Endothelial cell (in vitro differentiated cells): ENCODE results near the gene OTUD7B. TPM values are rescaled to one million over a fixed set of nuclear protein-coding genes. Genes with fewer than 3 reads are reported as not detected.

ENCODE experiments used
- DNase-seq: peaks from one replicate; pipeline ENCODE4 v3.0.0; 2021; ENCODE audit warnings: low spot score
- H3K27ac Mint-ChIP-seq: one replicate; pipeline ENCODE4 v1.8.0; 2021; ENCODE audit warnings: mixed read lengths, inconsistent platforms; ENCODE audit not compliant: unreplicated experiment
- H3K27me3 Mint-ChIP-seq: one replicate; pipeline ENCODE4 v1.8.0; 2021; ENCODE audit warnings: mild to moderate bottlenecking, moderate library complexity, mixed read lengths, inconsistent platforms; ENCODE audit not compliant: unreplicated experiment
- H3K36me3 Mint-ChIP-seq: one replicate; pipeline ENCODE4 v1.8.0; 2021; ENCODE audit warnings: mild to moderate bottlenecking, low read depth, mixed read lengths, inconsistent platforms; ENCODE audit not compliant: unreplicated experiment
- H3K4me1 Mint-ChIP-seq: one replicate; pipeline ENCODE4 v1.8.0; 2021; ENCODE audit warnings: mild to moderate bottlenecking, mixed read lengths, inconsistent platforms; ENCODE audit not compliant: unreplicated experiment
- H3K4me3 Mint-ChIP-seq: one replicate; pipeline ENCODE4 v1.8.0; 2021; ENCODE audit warnings: mild to moderate bottlenecking, mixed read lengths, inconsistent platforms; ENCODE audit not compliant: unreplicated experiment
- H3K9me3 Mint-ChIP-seq: one replicate; pipeline ENCODE4 v1.8.0; 2021; ENCODE audit warnings: mixed read lengths, inconsistent platforms; ENCODE audit not compliant: unreplicated experiment
- CTCF ChIP-seq: fragments of 200-600 bp; sonication (generic); IDR thresholded peaks from one replicate; pipeline ENCODE4 v1.5.0; 2021; ENCODE audit warnings: antibody characterized with exemption; ENCODE audit not compliant: unreplicated experiment
- total RNA-seq: library from RNA; stranded (reverse); fragmentation: NEBNext Ultra II Directional; extraction: Animal tissue kit (Norgen Biotek cat#: 25700); gene quantifications from one replicate; pipeline ENCODE4 v1.2.1, GENCODE V29; 2021; ENCODE audit not compliant: unreplicated experiment

The OTUD7B gene
- total RNA-seq, 1 donor from 2014 or later: 20.4 TPM

- Mint-ChIP-seq H3K9me3 (no peaks in the 10 kb centered on the region), H3K4me1 (peaks cover 2% of the 10 kb centered on the region), H3K4me3 (no peak overlapping the region), H3K27ac (no peak overlapping the region), H3K36me3 (peaks cover 18% of the 10 kb centered on the region), H3K27me3 (peaks cover 1% of the 10 kb centered on the region)
- no peak for DNase-seq
- no peak for TF ChIP-seq CTCF
These were observed 42.9 kb downstream of the OTUD7B start for GRCh38 chr1:149967646-149968045.

GRCh38 chr1:149967041-149967440 is 43.5 kb downstream of the OTUD7B start:
- Mint-ChIP-seq H3K9me3 (no peaks in the 10 kb centered on the region), H3K27ac (peak overlapping the region; percentile 20), H3K27me3 (peaks cover 1% of the 10 kb centered on the region), H3K4me3 (no peak overlapping the region), H3K4me1 (peaks cover 8% of the 10 kb centered on the region), H3K36me3 (peaks cover 17% of the 10 kb centered on the region)
- DNase-seq: no peak
- no peak for TF ChIP-seq CTCF

DNA sequence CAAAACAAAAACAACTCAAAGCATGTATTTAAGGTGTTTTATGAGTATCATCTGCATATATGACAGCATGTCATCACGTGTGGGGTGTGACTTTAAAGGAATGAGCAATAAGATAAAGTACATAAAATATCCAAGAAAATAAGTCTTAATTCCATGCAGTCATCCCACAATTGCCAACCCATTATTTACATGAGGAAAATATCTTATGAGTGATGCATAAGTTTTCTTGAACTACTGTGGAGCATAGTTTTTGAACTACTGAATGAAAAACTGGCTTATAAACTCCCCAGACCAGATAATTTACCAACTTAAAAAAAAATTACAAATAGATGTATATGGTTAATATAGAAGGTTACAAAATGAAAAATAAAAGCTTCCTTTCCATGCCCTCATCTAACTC is 44.1 kb downstream of the OTUD7B start:
- no peak overlapping the region for H3K4me3 Mint-ChIP-seq
- no peaks in the 10 kb centered on the region for H3K9me3 Mint-ChIP-seq
- H3K4me1 Mint-ChIP-seq: peaks cover 9% of the 10 kb centered on the region
- peaks cover 17% of the 10 kb centered on the region for H3K36me3 Mint-ChIP-seq
- H3K27ac Mint-ChIP-seq: no peak overlapping the region
- H3K27me3 Mint-ChIP-seq: peaks cover 2% of the 10 kb centered on the region
- TF ChIP-seq CTCF: no peak
- no peak for DNase-seq

- Mint-ChIP-seq H3K36me3 (peaks cover 23% of the 10 kb centered on the region), H3K9me3 (no peaks in the 10 kb centered on the region), H3K27ac (no peak overlapping the region), H3K27me3 (peaks cover 5% of the 10 kb centered on the region), H3K4me1 (peaks cover 9% of the 10 kb centered on the region), H3K4me3 (no peak overlapping the region)
- TF ChIP-seq CTCF: no peak
- DNase-seq: no peak
These were observed 45.1 kb downstream of the OTUD7B start for GRCh38 chr1:149965440-149965839.

DNA sequence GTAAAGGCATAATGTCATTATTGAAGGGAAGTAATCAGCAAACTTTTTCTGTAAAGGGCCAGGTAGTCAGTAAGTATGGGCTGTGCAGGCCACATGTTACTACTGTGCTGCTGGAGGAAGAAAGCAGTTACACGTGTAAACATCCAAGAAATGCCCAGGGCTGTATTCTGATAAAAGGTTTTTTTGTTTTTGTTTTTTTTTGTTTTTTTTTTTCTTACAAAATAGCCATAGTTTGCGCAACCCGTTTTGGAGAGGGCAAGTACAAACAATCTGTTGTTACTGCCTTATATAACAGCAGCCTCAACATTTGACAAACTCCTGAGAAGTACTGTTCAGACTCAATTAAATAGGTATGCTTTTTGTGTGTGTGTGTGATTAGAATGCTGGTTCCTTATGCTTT is 47.2 kb downstream of the OTUD7B start:
- no peak for DNase-seq
- peaks cover 5% of the 10 kb centered on the region for H3K27me3 Mint-ChIP-seq
- H3K9me3 Mint-ChIP-seq: no peaks in the 10 kb centered on the region
- no peak overlapping the region for H3K4me3 Mint-ChIP-seq
- H3K4me1 Mint-ChIP-seq: peaks cover 9% of the 10 kb centered on the region
- peaks cover 34% of the 10 kb centered on the region for H3K36me3 Mint-ChIP-seq
- TF ChIP-seq CTCF: no peak
- no peak overlapping the region for H3K27ac Mint-ChIP-seq
